PC-3 (cell line): ENCODE results near the gene ASB2. TPM values are rescaled to one million over a fixed set of nuclear protein-coding genes. Genes with fewer than 3 reads are reported as not detected.

ENCODE experiments used
- ATAC-seq: fragments of 200-7000 bp; cut with Tn5 transposase; 2 replicates; pipeline ENCODE4 v1.9.1; 2020; ENCODE audit warnings: mild to moderate bottlenecking, moderate library complexity
- BruUV-seq: library from RNA; stranded (reverse); fragments of 400-500 nt; replicated peaks from 2 replicates; lab custom pipeline; 2021; lab: Mats Ljungman, UMichigan
- CTCF ChIA-PET: fragments of 300-600 bp; sonication (Branson Sonifier 250); formaldehyde crosslinking; loops from one replicate; lab custom pipeline; 2022; ENCODE audit warnings: antibody characterized with exemption; lab: Charles Lee
- POLR2A ChIA-PET: fragments of 300-600 bp; sonication (Branson Sonifier 250); formaldehyde crosslinking; loops from one replicate; lab custom pipeline; 2022; ENCODE audit warnings: antibody characterized with exemption; ENCODE audit not compliant: unreplicated experiment; lab: Charles Lee
- DNase-seq: peaks from one replicate; pipeline ENCODE4 v3.0.0-alpha.2; 2015
- H2AFZ ChIP-seq: fragments of 300-600 bp; sonication (generic); 2 replicates; pipeline ENCODE4 v1.6.0; 2016; ENCODE audit warnings: antibody characterized with exemption, low read length
- H3F3A ChIP-seq: fragments of 300-600 bp; sonication (generic); one replicate; pipeline ENCODE4 v1.6.0; 2017; ENCODE audit warnings: antibody characterized with exemption, low read length, control low read depth, mild to moderate bottlenecking; ENCODE audit not compliant: unreplicated experiment
- H3K27ac ChIP-seq: fragments of 300-600 bp; sonication (generic); 2 replicates; pipeline ENCODE4 v1.5.1; 2016; ENCODE audit warnings: mild to moderate bottlenecking, low read length
- H3K27me3 ChIP-seq: fragments of 300-600 bp; sonication (generic); 2 replicates; pipeline ENCODE4 v1.6.1; 2016; ENCODE audit warnings: low read length, mixed read lengths
- H3K36me3 ChIP-seq: fragments of 300-600 bp; sonication (generic); 2 replicates; pipeline ENCODE4 v1.6.1; 2016; ENCODE audit warnings: low read depth, mixed run types, low read length, mixed read lengths
- H3K4me1 ChIP-seq: fragments of 300-600 bp; sonication (generic); 2 replicates; pipeline ENCODE4 v1.5.1; 2016; ENCODE audit warnings: low read length; ENCODE audit not compliant: insufficient read depth
- H3K4me2 ChIP-seq: fragments of 300-600 bp; sonication (generic); 2 replicates; pipeline ENCODE4 v1.6.0; 2016; ENCODE audit warnings: low read length
- H3K4me3 ChIP-seq: fragments of 300-600 bp; sonication (generic); 2 replicates; pipeline ENCODE4 v1.5.1; 2016; ENCODE audit warnings: mild to moderate bottlenecking, low read length, mixed read lengths
- H3K79me2 ChIP-seq: fragments of 300-600 bp; sonication (generic); 2 replicates; pipeline ENCODE4 v1.6.1; 2017; ENCODE audit warnings: low read length, mixed read lengths
- H3K9ac ChIP-seq: fragments of 300-600 bp; sonication (generic); 2 replicates; pipeline ENCODE4 v1.6.0; 2016; ENCODE audit warnings: mild to moderate bottlenecking, low read length
- H3K9me2 ChIP-seq: fragments of 300-600 bp; sonication (generic); replicated peaks from 2 replicates; pipeline ENCODE4 v1.6.1; 2016; ENCODE audit warnings: mixed run types, low read length, mixed read lengths
- H3K9me3 ChIP-seq: fragments of 300-600 bp; sonication (generic); 2 replicates; pipeline ENCODE4 v1.6.1; 2016; ENCODE audit warnings: low read length, mixed read lengths
- H4K20me1 ChIP-seq: fragments of 300-600 bp; sonication (generic); 2 replicates; pipeline ENCODE4 v1.6.1; 2016; ENCODE audit warnings: low read length, mixed read lengths
- EZH2 ChIP-seq: fragments of 300-600 bp; sonication (generic); IDR thresholded peaks from one replicate; pipeline ENCODE4 v1.6.1; 2017; ENCODE audit warnings: antibody characterized with exemption, mild to moderate bottlenecking, low read length; ENCODE audit not compliant: unreplicated experiment
- EZH2phosphoT487 ChIP-seq: fragments of 300-600 bp; sonication (generic); IDR thresholded peaks from 2 replicates; pipeline ENCODE4 v1.6.1; 2018; ENCODE audit warnings: mild to moderate bottlenecking, antibody characterized with exemption, low read length, borderline replicate concordance
- intact Hi-C: fragments of 100-400 bp; cut with micrococcal nuclease; formaldehyde crosslinking; loops from 2 replicates; pipeline ENCODE4 v1.9.0; 2023
- total RNA-seq: library from RNA; depleted of rRNA; stranded (reverse); fragments of >200 nt; gene quantifications from 2 replicates; pipeline ENCODE4 v1.2.3, GENCODE V29; 2014
- TF ChIP-seq, protein P1 (sequence below): fragments of 300-600 bp; sonication (generic); conservative IDR thresholded peaks from 2 replicates; pipeline ENCODE4 v1.5.1; 2017; ENCODE audit warnings: antibody characterized with exemption, low read depth, mild to moderate bottlenecking, low read length

Gene ASB2
- total RNA-seq, 1 experiment from 2014 or later: 0.22 TPM

DNA sequence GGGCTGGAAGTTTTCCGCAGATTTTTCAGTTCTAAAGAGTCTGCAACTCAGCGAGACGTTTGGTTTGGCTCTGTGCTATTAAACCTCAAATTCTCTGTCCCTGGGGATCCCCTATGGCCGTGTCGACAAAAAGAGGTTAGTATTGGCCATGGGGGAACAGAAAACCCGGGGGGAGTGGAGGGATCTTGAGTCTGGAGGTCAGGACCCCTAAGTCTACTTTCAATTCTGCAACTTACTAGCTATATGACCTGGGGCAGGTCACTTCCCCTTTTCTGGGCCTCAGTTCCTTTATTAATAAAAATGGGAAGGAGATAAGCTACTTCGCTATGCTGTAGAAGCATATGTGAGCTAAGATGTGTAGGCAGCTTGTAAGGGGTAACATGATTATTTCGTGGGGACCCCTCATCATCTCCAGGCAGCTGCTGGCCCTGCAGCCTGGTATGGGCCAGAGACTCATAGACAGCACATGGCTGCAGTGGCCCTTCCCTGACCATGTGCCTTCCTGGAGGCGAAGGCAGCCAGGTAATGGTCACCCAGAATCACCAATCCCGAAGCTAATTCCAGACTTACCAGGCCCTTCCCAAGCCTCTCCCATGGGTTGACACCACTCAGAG, 8.6 kb downstream of the ASB2 start:
- Histone ChIP-seq H3K4me1 (peaks cover 4% of the 10 kb centered on the region; the same call in 1 of the 2 replicates), H3K4me3 (no peak overlapping the region), H3F3A (no peaks in the 10 kb centered on the region), H3K9me3 (no peaks in the 10 kb centered on the region), H3K9me2 (no peaks in the 10 kb centered on the region), H3K79me2 (no peaks in the 10 kb centered on the region), H3K9ac (no peak overlapping the region), H2AFZ (no peak overlapping the region), H3K36me3 (no peaks in the 10 kb centered on the region), H3K4me2 (no peak overlapping the region), H3K27ac (no peak overlapping the region), H4K20me1 (no peaks in the 10 kb centered on the region), H3K27me3 (no peaks in the 10 kb centered on the region)
- BruUV-seq: no TSS peak
- ChIA-PET POLR2A (no interaction called here), CTCF (no interaction called here)
- TF ChIP-seq EZH2: no peak
- TF ChIP-seq, protein P1, sequence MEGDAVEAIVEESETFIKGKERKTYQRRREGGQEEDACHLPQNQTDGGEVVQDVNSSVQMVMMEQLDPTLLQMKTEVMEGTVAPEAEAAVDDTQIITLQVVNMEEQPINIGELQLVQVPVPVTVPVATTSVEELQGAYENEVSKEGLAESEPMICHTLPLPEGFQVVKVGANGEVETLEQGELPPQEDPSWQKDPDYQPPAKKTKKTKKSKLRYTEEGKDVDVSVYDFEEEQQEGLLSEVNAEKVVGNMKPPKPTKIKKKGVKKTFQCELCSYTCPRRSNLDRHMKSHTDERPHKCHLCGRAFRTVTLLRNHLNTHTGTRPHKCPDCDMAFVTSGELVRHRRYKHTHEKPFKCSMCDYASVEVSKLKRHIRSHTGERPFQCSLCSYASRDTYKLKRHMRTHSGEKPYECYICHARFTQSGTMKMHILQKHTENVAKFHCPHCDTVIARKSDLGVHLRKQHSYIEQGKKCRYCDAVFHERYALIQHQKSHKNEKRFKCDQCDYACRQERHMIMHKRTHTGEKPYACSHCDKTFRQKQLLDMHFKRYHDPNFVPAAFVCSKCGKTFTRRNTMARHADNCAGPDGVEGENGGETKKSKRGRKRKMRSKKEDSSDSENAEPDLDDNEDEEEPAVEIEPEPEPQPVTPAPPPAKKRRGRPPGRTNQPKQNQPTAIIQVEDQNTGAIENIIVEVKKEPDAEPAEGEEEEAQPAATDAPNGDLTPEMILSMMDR: no peak
- TF ChIP-seq EZH2phosphoT487: no peak
- intact Hi-C loops: no loop called here
- DNase-seq (no peak), ATAC-seq (no peak)

DNA sequence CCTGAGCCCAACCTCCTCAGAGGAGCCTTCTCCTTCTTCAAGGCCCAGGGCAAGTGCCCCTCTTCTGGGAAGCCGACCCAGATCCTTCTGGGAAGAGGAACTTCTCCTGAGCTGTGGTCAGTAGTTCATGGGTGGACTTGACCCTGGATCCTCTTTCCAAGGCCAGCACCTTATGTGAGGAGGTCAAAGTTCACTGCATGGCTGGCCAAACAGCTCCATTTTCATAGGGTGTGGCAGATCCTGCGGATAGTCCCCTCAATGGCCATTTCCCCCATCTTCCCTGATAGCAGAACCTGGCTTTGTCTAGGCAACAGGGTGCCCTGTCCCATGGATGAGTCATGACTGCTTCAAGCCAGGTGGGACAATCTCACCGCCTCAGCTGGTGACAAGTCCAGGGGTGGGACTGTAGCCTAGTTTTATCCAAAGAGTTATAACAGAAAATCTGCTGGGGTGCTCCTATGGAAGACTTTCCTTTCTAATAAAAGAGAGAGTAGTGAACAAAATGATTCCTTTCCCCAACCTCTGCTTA, 10.4 kb downstream of the ASB2 start:
- no peak for DNase-seq
- Histone ChIP-seq H3K4me2 (no peak overlapping the region), H3K4me3 (no peak overlapping the region), H3K9ac (no peak overlapping the region), H3K27me3 (no peaks in the 10 kb centered on the region), H3K36me3 (no peaks in the 10 kb centered on the region), H2AFZ (no peak overlapping the region), H4K20me1 (no peaks in the 10 kb centered on the region), H3K27ac (peak overlapping the region; percentile 27), H3K9me3 (no peaks in the 10 kb centered on the region), H3K9me2 (no peaks in the 10 kb centered on the region), H3F3A (no peaks in the 10 kb centered on the region), H3K79me2 (no peaks in the 10 kb centered on the region), H3K4me1 (peaks cover 4% of the 10 kb centered on the region; the same call in 1 of the 2 replicates)
- ChIA-PET CTCF (no interaction called here), POLR2A (no interaction called here)
- ATAC-seq: no peak
- intact Hi-C loops: no loop called here
- BruUV-seq: no TSS peak
- TF ChIP-seq EZH2 (no peak), EZH2phosphoT487 (no peak)
- TF ChIP-seq, protein P1: no peak

GRCh38 chr14:93965287-93965821, 11.0 kb downstream of the ASB2 start:
- CTCF ChIA-PET: no interaction called here
- BruUV-seq: no TSS peak
- Histone ChIP-seq H3K9ac (no peak overlapping the region), H3K36me3 (no peaks in the 10 kb centered on the region), H3K27ac (peak overlapping the region; percentile 27), H3K4me1 (peaks cover 7% of the 10 kb centered on the region), H3F3A (no peaks in the 10 kb centered on the region), H3K9me3 (no peaks in the 10 kb centered on the region), H3K4me2 (no peak overlapping the region), H2AFZ (no peak overlapping the region), H3K27me3 (no peaks in the 10 kb centered on the region), H4K20me1 (no peaks in the 10 kb centered on the region), H3K4me3 (no peak overlapping the region), H3K9me2 (no peaks in the 10 kb centered on the region), H3K79me2 (no peaks in the 10 kb centered on the region)
- peak; percentile 40 for DNase-seq
- POLR2A ChIA-PET: no interaction called here
- intact Hi-C loops: no loop called here
- TF ChIP-seq, protein P1: no peak
- TF ChIP-seq EZH2 (no peak), EZH2phosphoT487 (no peak)
- ATAC-seq: peak; percentile 31; the same call in 1 of the 2 replicates
